ENCODE measurements around the gene CEACAM6. TPM values are rescaled to one million over a fixed set of nuclear protein-coding genes. Genes with fewer than 3 reads are reported as not detected.
"Not testable (repeated sequence)": the region's sequence is repeated elsewhere in the genome, so short reads cannot be mapped to it uniquely, and the experiment has no call there.

CEACAM6 gene
- total RNA-seq, 1 donor from 2014 or later: 1.1 TPM

DNA sequence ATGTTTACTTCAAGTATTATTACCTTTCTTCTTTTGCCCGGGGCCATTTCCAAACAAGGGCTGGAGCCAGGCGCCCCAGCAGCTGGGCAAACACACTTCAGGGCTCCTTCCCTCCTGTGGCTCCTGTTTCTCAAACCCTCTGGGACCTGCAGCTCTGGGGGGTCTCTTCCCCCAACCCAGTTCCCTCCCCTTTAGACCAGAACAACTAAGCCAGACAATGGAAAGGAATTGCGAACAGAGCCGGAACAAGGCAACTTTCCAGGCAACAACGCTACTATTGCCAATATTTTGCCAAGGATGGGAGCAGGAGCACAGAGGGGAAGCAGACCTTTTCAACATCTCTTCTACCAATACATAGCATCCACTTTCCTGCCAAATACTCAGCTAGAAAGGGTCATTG lies 33.7 kb downstream of the CEACAM6 start:
- intact Hi-C loops (cut with DNase I); ATAC-seq; DNase-seq (ENCODE audit: low spot score): not testable (repeated sequence)

DNA sequence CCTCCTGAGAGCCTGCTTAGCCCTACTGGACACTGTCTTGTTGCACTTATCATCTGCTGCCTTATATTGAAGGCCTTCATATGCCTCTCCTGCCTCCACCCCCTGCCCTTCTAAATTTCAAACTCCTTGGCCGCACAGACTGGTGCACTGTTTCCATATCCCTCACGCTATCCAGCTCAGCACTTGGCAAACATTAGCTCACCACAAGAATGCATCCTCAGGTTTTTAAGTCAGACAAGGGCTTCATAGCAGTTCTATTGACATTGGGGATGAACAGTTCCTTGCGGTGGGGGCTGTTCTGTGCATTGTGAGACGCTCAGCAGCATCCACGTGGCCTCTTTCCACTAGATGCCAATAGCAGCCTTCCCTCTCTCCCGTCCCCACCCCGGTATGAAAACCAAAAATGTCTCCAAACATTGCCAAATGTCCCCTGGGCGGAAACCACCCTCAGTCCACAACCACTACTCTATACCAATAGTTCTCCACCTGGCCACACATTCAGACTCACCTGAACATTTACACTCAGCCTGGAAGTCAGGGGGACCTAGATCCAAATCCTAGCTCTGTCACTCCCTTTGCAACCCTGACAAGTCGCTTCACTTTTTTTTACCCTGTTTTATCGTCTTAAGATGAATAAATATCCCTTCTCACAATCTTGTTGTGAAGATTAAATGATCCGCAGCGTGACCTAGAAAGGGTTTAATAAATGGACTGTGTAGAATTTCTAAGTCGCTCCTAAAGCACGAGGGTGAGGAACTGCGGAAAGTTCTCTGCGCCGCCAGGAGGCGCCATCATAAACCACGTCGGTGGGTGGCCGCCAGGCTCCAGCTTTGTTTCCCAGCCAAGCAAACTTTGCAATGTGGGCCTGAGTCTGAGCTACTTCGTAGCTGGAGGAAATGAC lies 37.4 kb downstream of the CEACAM6 start:
- DNase-seq (ENCODE audit: low spot score) (peak; percentile 67), ATAC-seq (no peak)
- intact Hi-C loops (cut with DNase I): no loop called here

DNA sequence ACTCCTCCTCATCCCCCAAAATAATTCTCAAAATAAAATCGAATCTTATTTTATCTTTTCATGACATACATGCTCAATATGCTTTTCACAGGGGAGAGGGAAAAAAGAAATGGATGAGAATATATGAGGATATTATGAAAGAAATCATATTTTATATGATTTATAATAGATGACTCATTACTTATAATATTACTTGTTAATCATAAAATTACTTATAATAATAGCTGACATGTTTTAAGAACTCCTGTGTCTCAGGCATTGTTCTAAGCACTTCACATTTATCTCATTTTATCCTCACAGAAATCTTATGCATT lies 38.0 kb downstream of the CEACAM6 start:
- no peak for ATAC-seq
- intact Hi-C loops (cut with DNase I): no loop called here
- DNase-seq (ENCODE audit: low spot score): no peak

DNA sequence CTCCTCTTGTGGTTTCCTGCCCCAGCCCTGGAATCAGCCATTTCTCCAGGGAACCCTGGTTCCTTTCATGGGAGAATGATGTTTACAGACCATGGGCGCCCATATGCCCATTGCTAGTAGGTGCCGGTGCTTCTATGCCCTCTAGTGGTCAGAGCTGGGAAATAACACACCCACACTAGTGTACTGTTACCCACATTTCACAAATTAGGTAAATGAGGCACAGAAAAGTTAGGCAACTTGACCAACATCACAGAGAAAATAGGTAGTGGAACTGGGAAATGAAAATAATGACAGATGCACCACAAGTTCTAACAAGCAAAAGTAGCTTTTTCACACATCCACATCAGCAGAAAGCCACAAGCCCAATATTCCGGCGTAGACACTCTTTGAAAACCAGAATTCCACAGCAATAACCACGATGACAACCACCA lies 39.7 kb downstream of the CEACAM6 start:
- DNase-seq (ENCODE audit: low spot score): no peak
- peak; percentile 61 for ATAC-seq
- intact Hi-C loops (cut with DNase I): no loop called here

DNA sequence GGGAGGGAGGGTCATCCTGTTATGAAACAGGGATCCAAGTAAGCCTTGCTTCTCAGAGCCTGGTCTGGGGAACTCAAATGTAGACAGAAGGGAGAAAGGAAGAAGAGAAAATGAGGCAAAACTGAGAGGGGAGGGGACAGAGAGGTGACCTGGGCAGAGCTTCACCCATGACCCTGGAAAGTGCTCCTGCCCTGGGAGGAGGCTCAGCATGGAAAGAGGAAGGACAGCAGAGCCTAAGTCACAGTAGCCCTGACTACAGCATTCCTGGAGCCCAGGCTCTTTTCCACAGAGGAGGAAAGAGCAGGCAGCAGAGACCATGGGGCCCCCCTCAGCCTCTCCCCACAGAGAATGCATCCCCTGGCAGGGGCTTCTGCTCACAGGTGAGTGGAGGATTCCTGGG lies 41.0 kb downstream of the CEACAM6 start, which contains the start of gene CEACAM3:
Gene CEACAM3, plus strand, starts transcription at position 226 of the 400 bp plus-strand sequence. Its CDS starts 91 bp downstream, at position 317.
- DNase-seq (ENCODE audit: low spot score) (no peak), ATAC-seq (no peak)
- intact Hi-C loops (cut with DNase I): no loop called here

DNA sequence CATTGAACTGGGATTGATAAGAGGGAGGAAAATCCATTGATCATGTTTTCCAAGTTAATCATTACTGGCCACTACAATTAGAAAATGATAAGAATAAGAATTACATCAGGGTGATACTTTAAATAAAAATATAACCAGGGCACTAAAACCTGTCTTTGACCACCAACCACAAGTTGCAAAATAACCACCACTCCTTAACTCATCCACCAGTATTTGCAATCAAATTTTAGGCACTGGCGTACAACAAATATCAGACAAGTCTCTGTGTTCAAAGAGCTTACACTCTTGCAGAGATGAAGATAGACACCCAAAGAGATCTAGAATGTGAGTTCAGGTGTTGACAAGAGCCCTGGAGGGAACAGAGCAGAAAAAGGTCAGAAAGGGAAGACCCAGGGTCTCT lies 41.6 kb downstream of the CEACAM6 start:
- no peak for ATAC-seq

DNA sequence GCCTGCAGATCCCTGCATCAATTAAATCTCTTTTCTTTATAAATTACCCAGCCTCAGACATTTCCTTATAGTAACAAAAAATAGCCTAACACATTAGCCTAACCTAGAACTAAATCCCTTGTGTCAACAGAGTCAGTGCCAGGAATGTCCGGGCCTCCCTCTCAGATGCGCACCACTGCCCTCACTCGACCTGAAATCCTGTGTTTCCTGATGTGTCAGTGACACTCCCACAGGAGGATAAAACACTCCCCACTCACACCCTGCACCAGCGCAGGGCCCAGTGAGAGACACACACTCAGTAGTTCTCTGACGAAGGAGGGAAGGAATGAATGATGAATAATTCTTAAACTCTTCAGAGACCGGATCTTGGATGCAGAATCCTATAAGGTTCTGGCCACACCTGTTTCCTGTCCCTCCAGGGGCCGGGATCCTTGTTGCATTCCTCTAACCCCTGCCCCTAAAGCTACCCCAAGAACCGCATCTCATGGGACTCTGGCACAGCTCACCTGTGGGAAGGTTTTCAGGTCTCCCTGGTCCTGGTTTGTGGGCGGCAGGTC lies 44.2 kb downstream of the CEACAM6 start:
- DNase-seq (ENCODE audit: low spot score) (no peak), ATAC-seq (no peak)
- intact Hi-C loops (cut with DNase I): no loop called here

More for the DNA sequence above, 41.6 kb downstream of the CEACAM6 start:
- intact Hi-C loops (cut with DNase I): no loop called here
- no peak for DNase-seq (ENCODE audit: low spot score)

DNA sequence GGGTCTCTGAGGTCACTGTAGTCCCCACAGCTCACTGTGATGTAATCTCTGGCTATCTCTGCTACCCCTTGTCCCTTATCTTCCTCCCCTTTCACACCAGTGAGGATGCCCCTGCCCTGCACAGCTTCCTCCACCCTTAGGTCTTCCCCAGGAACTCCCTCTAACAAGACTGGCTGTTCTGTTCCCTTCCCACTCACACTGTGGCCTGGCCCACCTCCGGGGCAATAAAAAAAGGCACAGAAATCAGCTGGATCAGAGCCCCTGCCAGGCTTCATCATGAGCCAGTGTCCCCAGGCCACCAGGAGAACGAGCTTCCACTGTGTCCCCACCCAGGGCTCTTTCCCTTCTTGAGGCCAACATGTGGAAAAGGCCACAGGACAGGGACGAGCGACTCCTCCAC lies 45.7 kb downstream of the CEACAM6 start:
- ATAC-seq (no peak), DNase-seq (ENCODE audit: low spot score) (no peak)
- intact Hi-C loops (cut with DNase I): no loop called here

DNA sequence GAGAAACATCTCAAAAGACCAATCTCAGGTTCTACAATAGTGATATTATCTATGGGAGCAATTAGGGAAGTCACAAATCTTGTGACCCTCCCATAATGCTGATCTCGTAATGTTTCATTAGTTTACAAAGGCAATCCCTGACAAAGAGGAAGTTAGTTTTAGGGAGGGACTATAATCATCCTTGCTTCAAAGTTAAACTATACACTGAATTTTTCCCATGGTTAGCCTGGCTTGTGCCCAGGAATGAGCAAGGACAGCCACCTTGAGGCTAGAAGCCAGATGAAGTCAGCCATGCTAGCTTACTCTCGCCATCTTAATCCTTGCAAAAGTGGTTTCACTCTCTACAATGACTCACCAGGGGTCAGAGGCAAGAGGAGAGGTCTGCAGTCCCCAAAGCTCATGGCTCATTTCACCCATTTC lies 46.5 kb downstream of the CEACAM6 start:
- peak; percentile 50 for ATAC-seq
- DNase-seq (ENCODE audit: low spot score): no peak
- intact Hi-C loops (cut with DNase I): no loop called here

DNA sequence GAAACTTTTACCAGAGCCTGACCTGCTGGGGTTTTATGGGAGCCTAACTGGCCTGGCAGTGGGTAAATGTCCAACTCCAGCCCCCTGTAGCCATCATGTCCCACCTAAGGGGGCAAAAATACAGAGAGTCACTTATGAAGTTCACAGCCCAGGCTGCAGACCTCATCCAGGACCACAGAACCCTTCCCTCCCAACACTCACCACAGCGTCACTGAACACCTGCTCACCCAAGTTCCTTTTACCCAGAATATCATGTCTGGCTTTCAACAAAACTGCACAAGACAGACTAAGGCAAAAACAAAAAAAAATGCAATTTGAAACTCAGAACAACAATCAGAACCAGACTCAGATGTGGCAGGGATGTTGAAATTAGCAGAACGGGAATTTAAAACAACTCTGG lies 47.4 kb downstream of the CEACAM6 start:
- ATAC-seq: no peak
- intact Hi-C loops (cut with DNase I): no loop called here

DNA sequence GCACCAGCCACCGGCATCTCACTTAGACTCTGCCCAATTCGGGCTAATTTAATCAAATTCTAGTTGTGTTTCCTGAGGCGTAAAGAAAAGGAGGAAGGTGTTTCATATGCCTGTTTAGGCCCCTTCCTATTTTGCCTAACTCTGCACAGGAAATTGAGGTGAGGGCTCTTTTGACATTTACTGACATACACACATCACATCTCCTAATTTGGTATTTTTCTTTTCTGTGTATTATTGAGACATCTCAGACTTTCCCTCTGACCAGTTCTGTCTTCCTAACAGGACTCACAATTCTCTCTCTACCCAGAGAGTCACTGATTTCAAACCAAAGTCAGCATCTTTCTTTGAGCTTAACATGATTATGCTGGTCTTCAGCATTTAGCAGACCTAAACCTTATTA lies 49.0 kb downstream of the CEACAM6 start:
- no peak for ATAC-seq
- intact Hi-C loops (cut with DNase I): no loop called here
- no peak for DNase-seq (ENCODE audit: low spot score)

More for the DNA sequence above, 47.4 kb downstream of the CEACAM6 start:
- DNase-seq (ENCODE audit: low spot score): no peak

DNA sequence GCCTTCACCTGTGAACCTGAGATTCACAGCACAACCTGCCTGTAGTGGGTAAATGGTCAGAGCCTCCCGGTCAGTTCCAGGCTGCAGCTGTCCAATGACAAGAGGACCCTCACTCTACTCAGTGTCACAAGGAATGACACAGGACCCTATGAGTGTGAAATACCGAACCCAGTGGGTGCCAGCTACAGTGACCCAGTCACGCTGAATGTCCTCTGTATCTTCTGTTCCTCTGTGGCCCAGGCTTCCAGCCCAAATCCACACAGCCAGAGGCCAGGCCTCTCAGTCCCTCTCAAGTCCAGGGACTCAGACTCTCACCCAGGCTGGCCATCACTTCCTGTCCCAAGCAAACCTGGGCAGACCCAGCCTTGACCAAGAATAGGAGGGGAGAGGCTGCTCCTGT lies 51.8 kb downstream of the CEACAM6 start:
- DNase-seq (ENCODE audit: low spot score): peak; percentile 27
- no peak for ATAC-seq
- intact Hi-C loops (cut with DNase I): no loop called here

DNA sequence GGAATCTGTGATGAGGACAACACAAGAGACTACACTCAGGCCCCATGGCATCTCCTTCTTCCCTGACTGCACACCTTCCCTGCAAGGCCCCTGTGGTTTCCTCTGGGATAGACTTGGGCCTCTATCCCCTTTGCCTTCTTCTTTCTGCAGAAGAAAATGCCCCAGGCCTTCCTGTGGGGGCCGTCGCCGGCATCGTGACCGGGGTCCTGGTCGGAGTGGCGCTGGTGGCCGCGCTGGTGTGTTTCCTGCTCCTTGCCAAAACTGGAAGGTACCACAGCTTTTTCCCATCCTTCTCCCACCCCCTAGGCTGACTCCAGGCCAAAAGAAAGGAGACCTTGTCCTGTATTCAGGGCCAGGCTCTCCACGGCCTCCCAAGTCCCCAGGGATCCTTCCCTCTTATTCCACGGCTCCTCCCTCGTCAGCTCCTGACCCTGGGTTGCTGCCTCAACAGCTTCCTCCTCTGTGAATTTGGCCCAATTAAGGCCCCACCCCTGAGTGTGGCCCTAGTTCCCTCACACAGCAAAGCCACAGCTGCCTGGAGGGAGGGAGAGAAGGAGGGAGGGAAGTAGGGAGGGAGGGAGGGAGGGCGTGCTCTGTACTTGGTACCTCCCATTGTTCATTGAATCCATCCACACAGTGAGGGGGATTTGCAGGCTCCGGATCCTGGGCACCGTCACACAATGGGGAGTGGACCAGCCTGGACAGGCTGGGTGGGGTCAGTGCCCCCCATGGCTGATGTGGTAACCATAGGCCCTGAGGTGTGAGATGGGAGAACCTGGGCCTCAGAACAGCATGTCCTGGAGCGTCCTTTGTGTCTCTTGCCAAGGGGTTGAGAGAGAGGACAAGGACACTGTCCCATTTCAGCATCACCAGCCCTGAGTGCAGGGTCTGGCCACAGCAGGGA lies 53.6 kb downstream of the CEACAM6 start:
- DNase-seq (ENCODE audit: low spot score) (peak; percentile 49), ATAC-seq (peak; percentile 58)
- intact Hi-C loops (cut with DNase I): no loop called here

DNA sequence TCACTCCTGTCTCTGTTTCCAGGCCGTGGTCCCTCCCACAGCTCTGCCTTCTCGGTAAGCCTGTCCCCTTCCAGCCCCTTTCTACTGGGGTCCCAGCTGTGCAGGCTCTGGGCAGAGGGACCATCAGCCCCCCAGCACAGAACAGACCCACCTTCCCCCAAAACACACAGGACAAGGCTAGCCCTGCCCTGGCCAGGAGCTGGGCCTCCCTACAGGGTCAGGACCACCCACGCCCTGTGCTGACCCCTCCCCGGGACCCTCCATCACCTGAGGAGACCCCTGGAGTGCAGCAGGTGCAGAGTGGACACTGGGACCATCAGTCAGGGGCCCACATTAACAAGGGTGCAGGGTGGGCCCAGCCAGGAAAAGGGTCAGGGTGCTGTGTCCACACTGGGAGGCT lies 55.0 kb downstream of the CEACAM6 start:
- intact Hi-C loops (cut with DNase I): no loop called here
- DNase-seq (ENCODE audit: low spot score) (peak; percentile 45), ATAC-seq (no peak)

DNA sequence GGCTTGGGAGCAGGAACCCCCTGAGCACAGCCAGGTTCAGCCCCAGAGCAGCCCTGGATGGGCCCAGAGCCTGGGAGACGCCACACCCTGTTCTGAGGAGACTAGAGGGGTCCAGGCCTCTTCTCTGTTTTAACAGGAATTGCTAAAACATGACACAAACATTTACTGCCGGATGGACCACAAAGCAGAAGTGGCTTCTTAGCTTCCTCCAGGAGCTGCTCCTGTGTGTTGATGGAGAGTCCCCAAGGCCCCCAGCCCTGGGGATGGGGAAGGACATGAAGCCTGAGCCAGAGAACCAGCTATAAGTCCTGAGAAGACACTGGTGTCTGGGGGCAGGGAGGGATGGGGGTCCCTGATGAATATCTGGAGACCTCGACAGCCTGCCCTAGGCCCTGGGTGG lies 55.7 kb downstream of the CEACAM6 start:
- ATAC-seq (peak; percentile 62), DNase-seq (ENCODE audit: low spot score) (peak; percentile 57)
- intact Hi-C loops (cut with DNase I): no loop called here

DNA sequence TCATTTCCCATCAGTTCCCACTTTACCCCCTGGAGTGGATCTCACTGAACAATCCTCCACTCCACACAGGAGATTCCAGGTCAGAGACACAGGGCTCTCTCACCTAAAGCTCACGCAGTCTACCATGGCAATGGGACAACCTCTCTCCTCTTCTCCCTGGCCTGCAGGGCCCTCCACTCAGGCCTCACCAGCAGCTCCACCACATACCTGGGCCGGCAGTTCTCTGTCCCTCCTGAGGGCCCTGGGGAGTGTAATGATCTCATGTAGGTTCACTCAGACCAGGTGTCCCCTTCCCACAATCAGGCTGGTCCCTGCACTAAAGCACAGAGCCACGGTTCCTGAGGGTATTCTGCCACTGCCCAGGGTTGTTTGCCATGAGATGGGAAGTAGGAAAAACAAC lies 56.7 kb downstream of the CEACAM6 start:
- DNase-seq (ENCODE audit: low spot score) (peak; percentile 13), ATAC-seq (no peak)
- intact Hi-C loops (cut with DNase I): no loop called here

DNA sequence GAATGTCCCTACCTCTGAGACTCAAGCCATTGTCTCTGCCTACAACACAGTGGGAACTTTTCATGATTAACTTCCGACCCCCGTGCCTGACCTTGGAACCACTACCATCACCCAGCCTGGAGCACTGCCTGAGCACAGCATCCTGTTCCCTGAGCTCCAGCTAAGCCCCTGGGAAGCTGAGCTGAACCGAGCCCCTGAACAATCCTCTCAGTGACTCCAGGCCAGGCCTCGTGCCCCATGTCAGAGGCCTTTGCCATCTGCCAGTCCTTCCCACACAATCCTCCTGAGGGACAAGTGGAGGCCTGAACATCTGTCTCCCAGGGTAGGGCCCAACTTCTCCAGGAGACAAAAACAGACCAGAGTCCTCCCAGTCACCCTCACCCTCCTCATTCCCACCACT lies 58.6 kb downstream of the CEACAM6 start:
- intact Hi-C loops (cut with DNase I): no loop called here
- DNase-seq (ENCODE audit: low spot score): peak; percentile 36
- ATAC-seq: no peak

DNA sequence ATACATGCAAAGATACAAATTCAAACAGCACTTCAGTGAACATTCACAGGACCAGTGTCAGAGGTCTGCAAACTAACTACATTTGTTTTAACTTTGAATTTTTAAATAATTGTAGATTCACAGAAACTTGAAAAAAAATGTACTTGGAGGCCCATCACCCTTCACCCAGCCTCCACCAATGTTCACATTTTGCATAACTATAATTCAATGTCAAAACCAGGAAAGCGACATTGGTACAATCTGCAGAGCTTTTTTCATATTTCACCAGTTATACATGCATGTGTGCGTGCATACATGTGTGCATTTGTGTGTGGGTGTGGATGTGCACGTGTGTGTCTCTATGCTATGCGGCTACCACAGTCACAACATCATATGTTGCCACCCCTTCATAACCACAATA lies 60.0 kb downstream of the CEACAM6 start:
- no peak for ATAC-seq
- peak; percentile 10 for DNase-seq (ENCODE audit: low spot score)

DNA sequence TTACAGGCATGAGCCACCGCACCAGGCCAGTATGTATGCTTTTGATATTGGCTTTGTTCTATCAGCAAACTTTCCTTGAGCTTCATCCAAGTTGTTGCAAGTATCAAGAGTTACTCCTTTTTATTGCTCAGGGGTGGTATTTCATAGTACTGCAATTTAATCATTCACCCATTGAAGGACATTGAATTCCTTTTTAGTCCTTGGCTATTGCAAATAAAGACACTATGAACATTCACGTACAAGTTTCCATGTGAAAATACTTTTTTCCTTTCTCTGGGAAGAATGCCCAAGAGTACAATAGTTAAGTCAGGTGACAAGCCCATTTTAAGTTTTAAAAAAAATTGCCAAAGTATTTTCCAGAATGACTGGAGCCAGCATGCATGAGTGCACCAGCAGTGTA lies 61.4 kb downstream of the CEACAM6 start:
- no peak for ATAC-seq
- intact Hi-C loops (cut with DNase I): no loop called here
- DNase-seq (ENCODE audit: low spot score): no peak

More for the DNA sequence above, 60.0 kb downstream of the CEACAM6 start:
- intact Hi-C loops (cut with DNase I): no loop called here

Measured in sciatic nerve (tissue), 2 donors.